LNCaP clone FGC (cell line): ENCODE results near the gene ISOC2.
A peak's percentile ranks its signal among the peaks of the same experiment; 100 is the strongest.

Source experiments
- DNase-seq: peaks from one replicate; pipeline ENCODE4 v3.0.0-alpha.2; 2011; ENCODE audit warnings: low read depth
- H3K4me3 ChIP-seq: 2 replicates; pipeline ENCODE4 v1.5.1; 2011; ENCODE audit warnings: mild to moderate bottlenecking, low read depth, low read length, control low read depth
- TF ChIP-seq, protein P1 (sequence below): IDR thresholded peaks from 2 replicates; pipeline ENCODE4 v1.5.1; 2012; ENCODE audit warnings: mild to moderate bottlenecking; ENCODE audit not compliant: control insufficient read depth, insufficient read depth; ENCODE audit errors: extremely low read depth

The ISOC2 gene

DNA sequence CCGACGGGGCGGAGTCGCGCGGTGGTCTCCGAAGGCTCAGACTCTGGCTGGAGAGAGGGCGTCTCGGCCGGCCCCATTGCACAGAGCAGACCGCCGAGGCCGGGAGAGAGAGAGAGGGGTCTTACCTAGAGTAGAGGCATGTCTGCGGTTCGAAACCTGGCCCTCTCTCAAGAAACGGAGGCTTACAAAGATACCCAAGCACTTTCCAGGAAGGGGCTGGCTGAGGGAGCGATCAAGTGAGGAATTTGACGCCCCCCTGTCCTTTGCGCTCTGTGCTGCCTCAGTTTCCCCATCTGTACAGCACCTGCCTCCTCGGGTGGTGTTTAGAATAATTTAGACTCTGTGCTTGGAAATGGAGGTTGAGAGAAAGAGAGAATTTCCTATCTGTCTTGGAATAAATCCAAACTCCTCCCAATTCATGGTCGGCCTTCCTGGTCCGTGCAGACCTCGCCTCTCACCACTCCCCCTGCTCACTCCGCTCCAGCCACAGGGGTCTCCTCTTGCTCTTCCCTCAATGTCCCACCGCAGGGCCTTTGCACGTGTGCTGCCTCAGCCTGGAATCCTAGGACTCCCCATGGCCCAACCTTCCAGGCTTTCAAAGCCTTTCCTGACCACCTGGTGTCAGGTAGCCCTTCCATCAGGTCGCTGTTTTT lies 658 bp upstream of the ISOC2 start:
- H3K4me3 ChIP-seq, result peak overlapping the region; percentile 99
- DNase-seq, result no peak

DNA sequence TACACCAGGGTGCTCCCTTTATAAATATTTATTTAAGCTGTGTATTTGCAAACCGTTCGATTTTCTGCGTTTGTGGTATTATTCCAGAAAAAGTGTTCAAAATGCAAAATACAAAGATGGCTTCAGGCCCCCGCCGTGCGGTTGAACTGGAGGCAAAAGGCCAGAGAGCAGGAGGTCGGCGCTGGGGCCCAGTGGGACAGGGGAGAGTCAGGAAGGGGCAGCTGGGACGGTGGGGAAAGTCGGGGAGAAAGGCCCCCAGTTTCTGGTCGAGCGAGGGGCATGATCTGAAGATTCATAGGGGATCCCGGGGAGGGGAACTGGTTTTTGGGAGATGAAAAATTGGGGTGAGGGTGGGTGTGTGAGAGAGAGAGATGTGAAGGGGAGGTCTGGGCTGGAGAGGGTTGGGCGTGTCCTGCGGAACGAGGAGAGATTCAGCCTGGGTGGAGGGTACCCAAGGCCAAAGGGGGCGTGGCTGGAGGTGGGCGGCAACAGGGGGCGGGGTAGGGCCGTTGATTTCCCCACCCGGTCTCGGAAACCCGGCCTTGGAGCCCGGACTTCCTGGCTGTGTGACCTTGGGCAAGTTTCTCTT lies 678 bp downstream of the ISOC2 start:
- TF ChIP-seq, protein P1, sequence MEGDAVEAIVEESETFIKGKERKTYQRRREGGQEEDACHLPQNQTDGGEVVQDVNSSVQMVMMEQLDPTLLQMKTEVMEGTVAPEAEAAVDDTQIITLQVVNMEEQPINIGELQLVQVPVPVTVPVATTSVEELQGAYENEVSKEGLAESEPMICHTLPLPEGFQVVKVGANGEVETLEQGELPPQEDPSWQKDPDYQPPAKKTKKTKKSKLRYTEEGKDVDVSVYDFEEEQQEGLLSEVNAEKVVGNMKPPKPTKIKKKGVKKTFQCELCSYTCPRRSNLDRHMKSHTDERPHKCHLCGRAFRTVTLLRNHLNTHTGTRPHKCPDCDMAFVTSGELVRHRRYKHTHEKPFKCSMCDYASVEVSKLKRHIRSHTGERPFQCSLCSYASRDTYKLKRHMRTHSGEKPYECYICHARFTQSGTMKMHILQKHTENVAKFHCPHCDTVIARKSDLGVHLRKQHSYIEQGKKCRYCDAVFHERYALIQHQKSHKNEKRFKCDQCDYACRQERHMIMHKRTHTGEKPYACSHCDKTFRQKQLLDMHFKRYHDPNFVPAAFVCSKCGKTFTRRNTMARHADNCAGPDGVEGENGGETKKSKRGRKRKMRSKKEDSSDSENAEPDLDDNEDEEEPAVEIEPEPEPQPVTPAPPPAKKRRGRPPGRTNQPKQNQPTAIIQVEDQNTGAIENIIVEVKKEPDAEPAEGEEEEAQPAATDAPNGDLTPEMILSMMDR, result no peak

More for the DNA sequence above, 658 bp upstream of the ISOC2 start:
- TF ChIP-seq, protein P1, result no peak

DNA sequence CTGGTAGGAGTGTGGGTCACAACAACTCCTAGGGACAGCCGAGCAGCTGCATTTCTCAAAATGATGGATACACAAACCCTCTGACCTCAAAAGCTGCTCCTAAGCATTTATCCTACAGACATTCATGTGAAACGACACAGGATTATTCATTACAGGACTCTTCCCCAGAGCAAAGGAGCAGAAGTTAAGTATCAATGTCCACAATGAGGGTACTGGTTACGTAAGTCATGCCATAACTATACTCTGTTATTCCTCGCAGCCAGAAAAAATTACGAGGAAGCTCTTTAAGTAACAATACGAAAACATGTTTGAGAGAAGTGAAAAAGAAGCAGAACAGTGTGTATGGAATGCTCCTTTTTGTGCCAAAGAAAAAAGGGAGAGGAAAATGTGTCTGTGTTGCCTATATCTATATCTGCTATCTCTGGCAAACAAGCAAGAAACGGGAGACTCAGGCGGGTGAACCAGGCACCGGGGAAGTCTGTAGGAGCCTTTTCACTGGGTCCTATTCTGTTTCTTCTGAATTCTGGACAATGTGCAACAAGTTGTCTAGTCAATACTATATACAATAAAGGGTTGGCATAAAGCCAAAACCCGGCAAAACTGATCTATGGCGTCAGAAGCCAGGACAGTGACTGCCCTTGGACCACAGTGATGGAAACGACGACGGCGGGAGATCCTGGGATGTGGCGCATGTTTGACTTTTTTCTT lies 1.3 kb downstream of the ISOC2 start:
- DNase-seq, result no peak
- H3K4me3 ChIP-seq, result peak overlapping the region; percentile 99
- TF ChIP-seq, protein P1, result no peak

More for the DNA sequence above, 678 bp downstream of the ISOC2 start:
- peak overlapping the region; percentile 99 for H3K4me3 ChIP-seq
- peak; percentile 55 for DNase-seq

DNA sequence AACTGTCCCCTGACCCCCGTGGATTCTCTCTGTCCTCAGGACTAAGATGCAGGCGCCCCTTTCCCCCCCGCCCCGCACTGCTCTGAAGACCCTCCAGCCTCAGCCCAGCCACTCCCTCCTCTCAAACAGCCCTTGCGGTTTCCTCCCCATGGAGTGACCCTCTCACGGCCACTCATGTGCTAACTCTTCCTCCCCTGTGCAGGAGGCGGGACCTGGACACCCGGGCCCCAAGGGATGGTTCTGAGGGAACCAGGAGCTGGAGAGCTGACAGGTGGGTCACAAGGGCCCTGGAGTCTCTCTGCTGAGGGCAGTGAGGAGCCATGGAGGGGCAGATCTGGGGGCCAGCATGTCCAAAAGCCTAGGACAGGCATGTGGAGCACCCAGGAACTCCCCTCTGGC lies 1.9 kb downstream of the ISOC2 start:
- TF ChIP-seq, protein P1, result no peak
- no peak overlapping the region for H3K4me3 ChIP-seq
- no peak for DNase-seq

DNA sequence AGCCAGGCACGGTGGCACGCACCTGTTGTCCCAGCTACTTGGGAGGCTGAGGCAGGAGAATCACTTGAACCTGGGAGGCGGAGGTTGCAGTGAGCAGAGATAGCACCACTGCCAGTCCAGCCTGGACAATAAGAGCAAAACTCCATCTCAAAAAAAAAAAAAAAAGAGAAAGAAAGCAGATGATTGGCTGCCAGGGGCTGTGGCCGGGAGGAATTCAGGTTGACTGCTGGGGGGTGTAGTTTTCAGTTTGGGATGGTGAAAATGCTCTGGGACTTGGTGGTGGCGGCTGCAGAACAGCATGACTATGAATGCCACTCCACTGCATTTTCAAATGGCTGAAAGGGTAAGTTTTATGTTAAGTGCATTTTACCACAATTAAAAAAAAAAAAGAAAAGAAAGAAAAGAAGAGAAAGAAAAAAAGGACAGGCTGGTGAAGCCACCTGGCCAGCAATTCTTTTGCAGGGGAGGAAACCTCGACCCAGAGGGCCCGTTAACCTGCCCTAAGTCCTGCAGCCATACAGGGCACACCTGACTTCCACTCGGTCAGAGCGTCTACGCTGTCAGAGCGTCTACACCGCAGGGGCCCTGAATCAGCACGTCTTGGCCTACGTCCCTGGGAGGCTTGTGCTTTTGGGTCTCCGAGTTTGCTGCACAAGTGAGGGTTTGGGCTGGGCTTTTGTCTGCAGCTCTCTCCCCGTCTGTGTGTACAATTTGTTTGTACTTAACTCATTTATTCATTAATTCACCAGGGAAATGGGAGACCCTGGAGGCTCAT lies 3.6 kb downstream of the ISOC2 start:
- TF ChIP-seq, protein P1, result no peak
- DNase-seq, result no peak
- H3K4me3 ChIP-seq, result no peak overlapping the region

DNA sequence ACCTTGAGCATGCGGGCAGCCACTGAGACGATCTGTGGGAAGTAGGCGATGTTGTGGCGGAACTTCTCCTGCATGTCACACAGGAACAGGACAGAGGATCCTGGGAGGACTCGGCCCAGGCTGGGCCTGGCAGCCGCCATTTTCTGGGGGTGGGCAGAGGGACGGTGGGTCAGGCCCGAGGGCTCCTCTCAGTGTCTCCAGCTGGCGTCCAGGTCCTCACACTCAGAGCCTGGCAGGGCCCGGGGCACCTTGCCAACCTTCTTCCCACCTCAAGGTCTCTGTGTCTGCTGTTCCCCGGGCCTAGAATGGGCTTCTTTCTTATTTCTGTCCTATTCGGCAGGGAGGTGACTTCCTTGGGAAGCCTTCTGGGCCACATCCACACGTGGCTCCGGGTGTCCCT lies 5.1 kb downstream of the ISOC2 start:
- TF ChIP-seq, protein P1, result no peak
- DNase-seq, result no peak
- H3K4me3 ChIP-seq, result no peak overlapping the region
